Heart right ventricle (tissue), 16 donors: Measurements from ENCODE around the gene PAFAH2. TPM values are rescaled to one million over a fixed set of nuclear protein-coding genes. Genes with fewer than 3 reads are reported as not detected.

ENCODE experiments used
- ATAC-seq, 8 donors: fragments of 200-7000 bp; cut with Tn5 transposase; one replicate each; pipeline ENCODE4 v1.9.1; 2020; ENCODE audit warnings: mild to moderate bottlenecking in 8 of 8, moderate library complexity in 8 of 8, moderate number of reproducible peaks in 1 of 8
- DNase-seq, 2 donors: peaks; one replicate each; pipeline ENCODE4 v3.0.0-alpha.2; 2020
- H3K27ac ChIP-seq, 10 donors: fragments of 200-600 bp; sonication (generic) in 2 of 10; one replicate each; pipeline versions ENCODE4 v1.5.0 to v1.8.0; 2020 to 2022; ENCODE audit warnings: mild to moderate bottlenecking in 3 of 10
- H3K27me3 ChIP-seq, 7 donors: fragments of 200-600 bp; one replicate each; pipeline ENCODE4 v1.8.0; 2021 to 2022; ENCODE audit warnings: mild to moderate bottlenecking in 2 of 7
- H3K36me3 ChIP-seq, 9 donors: fragments of 200-600 bp; sonication (generic) in 1 of 9; one replicate each; pipeline versions ENCODE4 v1.5.0 to v1.8.0; 2020 to 2022; ENCODE audit warnings: mild to moderate bottlenecking in 2 of 9
- H3K4me1 ChIP-seq, 9 donors: fragments of 200-600 bp; sonication (generic) in 1 of 9; one replicate each; pipeline versions ENCODE4 v1.5.0 to v1.8.0; 2020 to 2022; ENCODE audit warnings: mild to moderate bottlenecking in 4 of 9
- H3K4me3 ChIP-seq, 10 donors: fragments of 200-600 bp; sonication (generic) in 2 of 10; one replicate each; pipeline versions ENCODE4 v1.5.0 to v1.8.0; 2020 to 2022; ENCODE audit warnings: mild to moderate bottlenecking in 7 of 10, moderate library complexity in 2 of 10
- H3K9me3 ChIP-seq, 11 donors: fragments of 200-600 bp in 10 of 11; sonication (generic) in 2 of 11; one replicate each; pipeline versions ENCODE4 v1.5.0 to v1.8.0; 2013 to 2022; ENCODE audit warnings: mild to moderate bottlenecking in 2 of 11, control low read depth in 1 of 11, moderate library complexity in 1 of 11
- CTCF ChIP-seq, 9 donors: fragments of 200-600 bp; sonication (generic) in 2 of 9; IDR thresholded peaks; one replicate each; pipeline versions ENCODE4 v1.5.0 to v1.8.0; 2021 to 2022; ENCODE audit warnings: antibody characterized with exemption in 9 of 9, mild to moderate bottlenecking in 5 of 9, moderate library complexity in 1 of 9
- WGBS, 2 donors: extraction: QIAGEN DNeasy Blood & Tissue Kit; methylation state at CpG; one replicate each; pipeline ENCODE4 v1.1.7; 2013; ENCODE audit warnings: inconsistent platforms in 1 of 2; 5-methylcytosine and 5-hydroxymethylcytosine counted together
- intact Hi-C, 10 donors: fragments of 100-400 bp; cut with DNase I; formaldehyde crosslinking; loops; one replicate each; pipeline versions ENCODE4 v1.11.1 to v1.14.2; 2022
- polyA plus RNA-seq, 2 donors: library from polyadenylated mRNA; stranded (reverse); fragments of 200-250 nt; gene quantifications; one replicate each; pipeline ENCODE4 v1.2.3, GENCODE V29; 2013
- total RNA-seq, 10 donors: library from RNA; stranded (reverse); fragmentation: NEBNext Ultra II Directional in 3 of 10; extraction: Animal tissue kit (Norgen Biotek cat#: 25700) in 3 of 10; gene quantifications; one replicate each; pipeline versions ENCODE4 v1.2.1 to v1.2.4, GENCODE V29; 2021 to 2023
- donor health status: Arrhythmogenic right ventricular cardiomyopathy.
- donor health status: ischemic (EF 13 %, LVEDD 7.1; RV severe dilation, severe dysfunction).
- donor health status: healthy with polysubstance abuse.
- donor health status: DM: no; HTN: yes; CAD: no.
- donor health status: DM: no; HTN: no; CAD: no.
- donor health status: ischemic (EF 25% LVEDD 6.9; RV normal size, moderate dysfunction).
- donor health status: ischemic (EF 25% LVEDD 5.7; RV mildly dilated, moderate dysfunction).
- donor health status: healthy.
- donor health status: DM: yes; HTN: yes; CAD: no.
- donor health status: Ischemic cardiomyopathy.
- donor health status: ischemic (EF 35%, LVEDD 5.7; RV mildly dilated, moderate dysfunction).
- donor health status: nonischemic (EF 11% LVEDD 7.7; RV severe dilation, severe dysfunction).
- donor health status: DM: yes; HTN: yes; CAD: no.
- donor health status: PGD.
- donor health status: ischemic (EF 29% LVEDD 5.4; RV normal size, mild dysfunction).
- donor health status: nonischemic (EF 23%, LVEDD 6.1; RV moderate dilation, normal function).

PAFAH2 gene
- total and polyA plus RNA-seq, 12 donors: 3.4 to 19.3 (median 10.5) TPM

GRCh38 chr1:25967308-25967707 lies 30.6 kb downstream of the PAFAH2 start:
- Histone ChIP-seq H3K9me3 (no peaks in the 10 kb centered on the region), H3K27me3 (no peaks in the 10 kb centered on the region), H3K27ac (no peak overlapping the region), H3K36me3 (peaks cover 0 to 98% (median 33%) of the 10 kb centered on the region in 9 donors), H3K4me3 (no peak overlapping the region), H3K4me1 (peaks cover 0 to 13% (median 0%) of the 10 kb centered on the region in 9 donors)
- intact Hi-C loops: no loop called here
- TF ChIP-seq CTCF (IDR thresholded peaks at IDR 0.05): no peak
- ATAC-seq: no peak
- no peak for DNase-seq
- 91 to 94% methylated on average over 3 of the region's 3 CpGs for WGBS, 2 donors

- 90 to 100% methylated on average over 2 of the region's 2 CpGs for WGBS, 2 donors
- H3K36me3 ChIP-seq: peaks cover 0 to 75% (median 50%) of the 10 kb centered on the region in 9 donors
- no peak overlapping the region for H3K27ac ChIP-seq
- peaks cover 0 to 5% (median 0%) of the 10 kb centered on the region in 11 donors for H3K9me3 ChIP-seq
- intact Hi-C loops: no loop called here
- ATAC-seq (no peak), DNase-seq (no peak)
- TF ChIP-seq CTCF (IDR thresholded peaks at IDR 0.05): no peak
- no peaks in the 10 kb centered on the region for H3K27me3 ChIP-seq
- H3K4me3 ChIP-seq: no peak overlapping the region
- H3K4me1 ChIP-seq: no peaks in the 10 kb centered on the region
Measured at GRCh38 chr1:25959611-25960010, 38.3 kb downstream of the PAFAH2 start.

- ATAC-seq: no peak
- 90 to 94% methylated on average over 6 of the region's 6 CpGs for WGBS, 2 donors
- H3K36me3 ChIP-seq: peaks cover 0 to 64% (median 42%) of the 10 kb centered on the region in 9 donors
- no peak overlapping the region for H3K4me3 ChIP-seq
- H3K9me3 ChIP-seq: peaks cover 0 to 5% (median 0%) of the 10 kb centered on the region in 11 donors
- DNase-seq: no peak
- no peaks in the 10 kb centered on the region for H3K4me1 ChIP-seq
- no peak for TF ChIP-seq CTCF (IDR thresholded peaks at IDR 0.05)
- H3K27ac ChIP-seq: no peak overlapping the region
- no peaks in the 10 kb centered on the region for H3K27me3 ChIP-seq
- intact Hi-C loops: no loop called here
Measured at GRCh38 chr1:25958465-25958864, 39.4 kb downstream of the PAFAH2 start.

GRCh38 chr1:25955553-25955952 lies 42.3 kb downstream of the PAFAH2 start:
- H3K27ac ChIP-seq: no peak overlapping the region
- no peak overlapping the region for H3K4me3 ChIP-seq
- intact Hi-C loops: no loop called here
- H3K27me3 ChIP-seq: no peaks in the 10 kb centered on the region
- ATAC-seq (no peak), DNase-seq (no peak)
- peaks cover 0 to 6% (median 0%) of the 10 kb centered on the region in 9 donors for H3K4me1 ChIP-seq
- peaks cover 0 to 5% (median 0%) of the 10 kb centered on the region in 11 donors for H3K9me3 ChIP-seq
- no peak for TF ChIP-seq CTCF (IDR thresholded peaks at IDR 0.05)
- peaks cover 0 to 35% (median 22%) of the 10 kb centered on the region in 9 donors for H3K36me3 ChIP-seq
